Measurements from ENCODE around the gene KCNT2.
"Not testable (repeated sequence)": the region's sequence is repeated elsewhere in the genome, so short reads cannot be mapped to it uniquely, and the experiment has no call there.

The KCNT2 gene

DNA sequence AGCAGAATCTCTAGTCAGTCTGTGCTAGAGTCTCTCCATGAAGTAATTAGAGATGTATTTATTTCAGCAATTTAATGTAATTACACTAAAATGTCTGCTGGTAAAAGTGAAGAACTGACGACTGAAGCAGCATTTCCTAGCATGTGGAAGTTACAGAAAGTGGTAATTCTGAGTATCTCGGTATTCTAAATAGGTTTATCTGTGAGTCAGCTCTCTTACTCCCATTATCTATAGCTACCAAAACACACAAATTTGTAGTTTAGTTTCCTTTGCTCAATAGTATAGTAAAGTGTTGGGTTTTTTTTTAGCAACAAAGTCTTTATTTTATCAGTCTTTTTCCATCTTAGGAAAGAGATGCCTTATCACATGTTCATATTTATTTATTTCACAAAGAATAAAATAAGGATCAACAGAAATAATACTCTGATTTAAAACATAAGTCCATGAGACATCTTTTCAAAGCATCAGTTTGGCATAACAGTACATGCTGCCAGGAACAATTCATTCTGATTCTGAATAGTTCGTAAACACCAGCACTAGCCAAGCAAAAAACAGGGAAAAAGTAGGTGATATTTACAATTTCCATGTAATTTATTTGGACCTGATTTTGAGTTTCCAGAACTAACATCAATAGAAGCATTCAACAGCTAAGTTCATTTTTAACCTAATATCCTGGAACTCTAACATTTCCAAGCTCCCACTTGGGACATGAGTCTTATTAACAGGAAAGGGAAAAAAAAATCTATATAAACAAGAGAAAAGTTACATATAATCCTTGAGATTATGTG is 76.3 kb downstream of the KCNT2 start:
- Histone ChIP-seq H3K4me1 (ENCODE audit: control insufficient read depth, low read length) (no peaks in the 10 kb centered on the region), H3K9me2 (replicated peaks; ENCODE audit: control insufficient read depth, low read length) (no peaks in the 10 kb centered on the region), H3K27me3 (ENCODE audit: control insufficient read depth, low read length) (no peaks in the 10 kb centered on the region), H3K36me3 (ENCODE audit: control insufficient read depth, low read length) (no peaks in the 10 kb centered on the region), H3F3A (ENCODE audit: control insufficient read depth, insufficient read depth) (no peaks in the 10 kb centered on the region), H3K79me2 (ENCODE audit: control insufficient read depth, low read length) (no peaks in the 10 kb centered on the region), H3K9me3 (ENCODE audit: control insufficient read depth, insufficient read depth, low read length) (peaks cover 18% of the 10 kb centered on the region; the same call in 1 of the 2 replicates), H3K27ac (ENCODE audit: low read depth, low read length) (no peak overlapping the region), H4K20me1 (ENCODE audit: control insufficient read depth, insufficient read depth, low read depth, low read length) (no peaks in the 10 kb centered on the region), H3K4me3 (ENCODE audit: low read length) (no peak overlapping the region), H3K4me2 (ENCODE audit: low read length) (no peak overlapping the region)
- TF ChIP-seq EZH2phosphoT487 (IDR thresholded peaks at IDR 0.05; ENCODE audit: borderline replicate concordance, low read length), result no peak

DNA sequence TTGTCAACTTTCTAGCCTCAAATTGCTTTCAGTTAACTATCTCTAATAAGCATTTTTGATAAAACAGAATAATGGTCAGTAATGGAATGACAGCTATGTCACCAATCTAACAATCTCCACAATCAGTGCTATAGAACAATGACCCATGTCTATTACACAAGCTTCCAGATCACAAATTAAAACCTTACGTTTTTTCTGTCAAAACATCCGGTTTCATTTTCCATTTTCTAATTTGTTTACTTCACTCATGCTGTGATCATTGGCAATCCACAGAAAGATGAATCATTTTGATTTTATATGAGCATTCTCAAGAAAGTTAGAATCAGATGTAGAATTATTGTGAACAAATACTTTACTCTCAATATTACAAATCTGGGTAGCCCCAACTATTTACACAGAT is 80.3 kb downstream of the KCNT2 start:
- no peak overlapping the region for H3K27ac ChIP-seq (ENCODE audit: low read depth, low read length)
- H3K9me2 ChIP-seq (replicated peaks; ENCODE audit: control insufficient read depth, low read length), result no peaks in the 10 kb centered on the region
- H3K9me3 ChIP-seq (ENCODE audit: control insufficient read depth, insufficient read depth, low read length), result no peaks in the 10 kb centered on the region
- no peaks in the 10 kb centered on the region for H3F3A ChIP-seq (ENCODE audit: control insufficient read depth, insufficient read depth)
- no peaks in the 10 kb centered on the region for H4K20me1 ChIP-seq (ENCODE audit: control insufficient read depth, insufficient read depth, low read depth, low read length)
- H3K4me1 ChIP-seq (ENCODE audit: control insufficient read depth, low read length), result no peaks in the 10 kb centered on the region
- H3K79me2 ChIP-seq (ENCODE audit: control insufficient read depth, low read length), result no peaks in the 10 kb centered on the region
- H3K4me2 ChIP-seq (ENCODE audit: low read length), result no peak overlapping the region
- no peak overlapping the region for H3K4me3 ChIP-seq (ENCODE audit: low read length)
- TF ChIP-seq, protein P1, sequence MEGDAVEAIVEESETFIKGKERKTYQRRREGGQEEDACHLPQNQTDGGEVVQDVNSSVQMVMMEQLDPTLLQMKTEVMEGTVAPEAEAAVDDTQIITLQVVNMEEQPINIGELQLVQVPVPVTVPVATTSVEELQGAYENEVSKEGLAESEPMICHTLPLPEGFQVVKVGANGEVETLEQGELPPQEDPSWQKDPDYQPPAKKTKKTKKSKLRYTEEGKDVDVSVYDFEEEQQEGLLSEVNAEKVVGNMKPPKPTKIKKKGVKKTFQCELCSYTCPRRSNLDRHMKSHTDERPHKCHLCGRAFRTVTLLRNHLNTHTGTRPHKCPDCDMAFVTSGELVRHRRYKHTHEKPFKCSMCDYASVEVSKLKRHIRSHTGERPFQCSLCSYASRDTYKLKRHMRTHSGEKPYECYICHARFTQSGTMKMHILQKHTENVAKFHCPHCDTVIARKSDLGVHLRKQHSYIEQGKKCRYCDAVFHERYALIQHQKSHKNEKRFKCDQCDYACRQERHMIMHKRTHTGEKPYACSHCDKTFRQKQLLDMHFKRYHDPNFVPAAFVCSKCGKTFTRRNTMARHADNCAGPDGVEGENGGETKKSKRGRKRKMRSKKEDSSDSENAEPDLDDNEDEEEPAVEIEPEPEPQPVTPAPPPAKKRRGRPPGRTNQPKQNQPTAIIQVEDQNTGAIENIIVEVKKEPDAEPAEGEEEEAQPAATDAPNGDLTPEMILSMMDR (IDR thresholded peaks at IDR 0.05; ENCODE audit: low read depth, low read length, poor library complexity, severe bottlenecking), result no peak
- TF ChIP-seq EZH2phosphoT487 (IDR thresholded peaks at IDR 0.05; ENCODE audit: borderline replicate concordance, low read length), result no peak
- no peaks in the 10 kb centered on the region for H3K27me3 ChIP-seq (ENCODE audit: control insufficient read depth, low read length)
- H3K36me3 ChIP-seq (ENCODE audit: control insufficient read depth, low read length), result no peaks in the 10 kb centered on the region

DNA sequence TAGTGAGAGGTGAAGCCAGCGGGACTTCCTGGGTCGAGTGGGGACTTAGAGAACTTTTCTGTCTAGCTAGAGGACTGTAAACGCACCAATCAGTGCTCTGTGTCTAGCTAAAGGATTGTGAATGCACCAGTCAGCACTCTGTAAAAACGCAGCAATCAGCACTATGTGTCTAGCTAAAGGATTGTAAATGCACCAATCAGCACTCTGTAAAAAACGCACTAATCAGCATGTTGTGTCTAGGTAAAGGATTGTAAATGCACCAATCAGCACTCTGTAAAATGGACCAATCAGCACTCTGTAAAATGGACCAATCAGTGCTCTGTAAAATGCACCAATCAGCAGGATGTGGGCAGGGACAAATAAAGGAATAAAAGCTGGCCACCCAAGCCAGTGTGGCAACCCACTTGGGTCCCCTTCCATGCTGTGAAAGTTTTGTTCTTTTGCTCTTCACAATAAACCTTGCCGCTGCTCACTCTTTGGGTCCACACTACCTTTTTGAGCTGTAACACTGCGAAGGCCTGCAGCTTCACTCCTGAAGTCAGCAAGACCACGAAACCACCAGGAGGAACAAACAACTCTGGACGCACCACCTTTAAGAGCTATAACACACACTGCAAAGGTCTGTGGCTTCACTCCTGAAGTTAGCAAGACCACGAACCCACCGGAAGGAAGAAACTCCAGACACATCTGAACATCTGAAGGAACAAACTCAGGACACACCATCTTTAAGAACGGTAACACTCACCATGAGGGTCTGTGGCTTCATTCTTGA is 85.5 kb downstream of the KCNT2 start:
- H3K36me3 ChIP-seq (ENCODE audit: control insufficient read depth, low read length); H3K27ac ChIP-seq (ENCODE audit: low read depth, low read length): not testable (repeated sequence)

DNA sequence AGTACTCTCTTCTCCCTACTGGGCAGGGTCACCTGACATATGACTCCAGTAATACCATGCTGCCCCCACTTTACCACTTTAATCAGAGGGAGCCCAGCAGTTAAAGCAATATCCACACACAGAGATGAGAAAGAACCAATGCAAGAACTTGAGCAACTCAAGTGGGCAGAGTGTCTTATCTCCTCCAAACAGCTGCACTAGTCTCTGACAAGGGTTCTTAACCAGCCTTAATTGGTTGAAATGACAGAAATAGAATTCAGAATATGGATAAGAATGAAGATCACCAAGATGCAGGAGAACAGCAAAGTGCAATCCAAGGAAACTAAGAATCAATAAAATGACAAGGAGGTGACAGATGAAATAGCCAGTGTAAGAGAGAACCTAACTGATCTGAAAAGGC is 91.0 kb downstream of the KCNT2 start:
- no peak overlapping the region for H3K4me2 ChIP-seq (ENCODE audit: low read length)
- H3K27ac ChIP-seq (ENCODE audit: low read depth, low read length), result no peak overlapping the region
- TF ChIP-seq EZH2phosphoT487 (IDR thresholded peaks at IDR 0.05; ENCODE audit: borderline replicate concordance, low read length), result no peak
- TF ChIP-seq, protein P1 (IDR thresholded peaks at IDR 0.05; ENCODE audit: low read depth, low read length, poor library complexity, severe bottlenecking), result no peak
- no peaks in the 10 kb centered on the region for H3K79me2 ChIP-seq (ENCODE audit: control insufficient read depth, low read length)
- no peaks in the 10 kb centered on the region for H3K36me3 ChIP-seq (ENCODE audit: control insufficient read depth, low read length)
- no peaks in the 10 kb centered on the region for H4K20me1 ChIP-seq (ENCODE audit: control insufficient read depth, insufficient read depth, low read depth, low read length)
- H3K27me3 ChIP-seq (ENCODE audit: control insufficient read depth, low read length), result no peaks in the 10 kb centered on the region
- H3K4me3 ChIP-seq (ENCODE audit: low read length), result no peak overlapping the region
- H3F3A ChIP-seq (ENCODE audit: control insufficient read depth, insufficient read depth), result no peaks in the 10 kb centered on the region
- H3K4me1 ChIP-seq (ENCODE audit: control insufficient read depth, low read length), result no peaks in the 10 kb centered on the region
- H3K9me2 ChIP-seq (replicated peaks; ENCODE audit: control insufficient read depth, low read length), result no peaks in the 10 kb centered on the region
- H3K9me3 ChIP-seq (ENCODE audit: control insufficient read depth, insufficient read depth, low read length), result no peaks in the 10 kb centered on the region

More for the DNA sequence above, 85.5 kb downstream of the KCNT2 start:
- not testable (repeated sequence) for H3K4me1 ChIP-seq (ENCODE audit: control insufficient read depth, low read length); H3K27me3 ChIP-seq (ENCODE audit: control insufficient read depth, low read length); H3F3A ChIP-seq (ENCODE audit: control insufficient read depth, insufficient read depth); H3K4me3 ChIP-seq (ENCODE audit: low read length); H3K79me2 ChIP-seq (ENCODE audit: control insufficient read depth, low read length); H3K9me2 ChIP-seq (replicated peaks; ENCODE audit: control insufficient read depth, low read length); H3K4me2 ChIP-seq (ENCODE audit: low read length); H4K20me1 ChIP-seq (ENCODE audit: control insufficient read depth, insufficient read depth, low read depth, low read length); H3K9me3 ChIP-seq (ENCODE audit: control insufficient read depth, insufficient read depth, low read length)

Data from DOHH2 (cell line).